ENCODE results near the gene SYT9. TPM values are rescaled to one million over a fixed set of nuclear protein-coding genes. Genes with fewer than 3 reads are reported as not detected.

Gene SYT9
- total RNA-seq, 4 donors from 2014 or later = 0.24 to 2.1 (median 0.52) TPM

- no peak overlapping the region for H3K4me3 ChIP-seq
- no peak overlapping the region for H3K27ac ChIP-seq
- no peak for DNase-seq (ENCODE audit: low spot score in 2 of 2)
- no peaks in the 10 kb centered on the region for H3K36me3 ChIP-seq
- peaks cover 4% of the 10 kb centered on the region for H3K9me3 ChIP-seq
- TF ChIP-seq POLR2A (IDR thresholded peaks at IDR 0.05) (no peak), POLR2AphosphoS5 (IDR thresholded peaks at IDR 0.05) (no peak), CTCF (IDR thresholded peaks at IDR 0.05) (no peak), EP300 (IDR thresholded peaks at IDR 0.05) (no peak)
- 90% methylated on average over 1 of the region's 1 CpG for WGBS
- no peaks in the 10 kb centered on the region for H3K4me1 ChIP-seq
- no peaks in the 10 kb centered on the region for H3K27me3 ChIP-seq
These were observed 124.7 kb downstream of the SYT9 start for GRCh38 chr11:7376386-7376785.

- no peaks in the 10 kb centered on the region for H3K36me3 ChIP-seq
- no peaks in the 10 kb centered on the region for H3K4me1 ChIP-seq
- H3K9me3 ChIP-seq = no peaks in the 10 kb centered on the region
- H3K27me3 ChIP-seq = no peaks in the 10 kb centered on the region
- DNase-seq (ENCODE audit: low spot score in 2 of 2) = no peak
- H3K4me3 ChIP-seq = no peak overlapping the region
- TF ChIP-seq CTCF (IDR thresholded peaks at IDR 0.05) = no peak
- no peak for TF ChIP-seq POLR2AphosphoS5 (IDR thresholded peaks at IDR 0.05)
- no peak for TF ChIP-seq POLR2A (IDR thresholded peaks at IDR 0.05)
- TF ChIP-seq EP300 (IDR thresholded peaks at IDR 0.05) = no peak
- no peak overlapping the region for H3K27ac ChIP-seq
- 59% methylated on average over 2 of the region's 2 CpGs for WGBS
These were observed 130.2 kb downstream of the SYT9 start for GRCh38 chr11:7381937-7382336.

- WGBS = 73% methylated on average over 4 of the region's 4 CpGs
- DNase-seq (ENCODE audit: low spot score in 2 of 2) = no peak
- no peaks in the 10 kb centered on the region for H3K27me3 ChIP-seq
- TF ChIP-seq POLR2AphosphoS5 (IDR thresholded peaks at IDR 0.05) (no peak), POLR2A (IDR thresholded peaks at IDR 0.05) (no peak), CTCF (IDR thresholded peaks at IDR 0.05) (no peak), EP300 (IDR thresholded peaks at IDR 0.05) (no peak)
- no peak overlapping the region for H3K27ac ChIP-seq
- no peak overlapping the region for H3K4me3 ChIP-seq
- no peaks in the 10 kb centered on the region for H3K4me1 ChIP-seq
- no peaks in the 10 kb centered on the region for H3K9me3 ChIP-seq
- H3K36me3 ChIP-seq = no peaks in the 10 kb centered on the region
These were observed 131.7 kb downstream of the SYT9 start for GRCh38 chr11:7383406-7383805.

- Histone ChIP-seq H3K4me1 (no peaks in the 10 kb centered on the region), H3K27me3 (no peaks in the 10 kb centered on the region), H3K4me3 (no peak overlapping the region), H3K36me3 (no peaks in the 10 kb centered on the region), H3K27ac (no peak overlapping the region), H3K9me3 (no peaks in the 10 kb centered on the region)
- no peak for DNase-seq (ENCODE audit: low spot score in 2 of 2)
- TF ChIP-seq CTCF (IDR thresholded peaks at IDR 0.05) (no peak), POLR2A (IDR thresholded peaks at IDR 0.05) (no peak), POLR2AphosphoS5 (IDR thresholded peaks at IDR 0.05) (no peak), EP300 (IDR thresholded peaks at IDR 0.05) (no peak)
These were observed 133.0 kb downstream of the SYT9 start for GRCh38 chr11:7384691-7385090.

- WGBS = 71% methylated on average over 1 of the region's 1 CpG
- Histone ChIP-seq H3K36me3 (no peaks in the 10 kb centered on the region), H3K9me3 (no peaks in the 10 kb centered on the region), H3K27me3 (no peaks in the 10 kb centered on the region), H3K4me1 (no peaks in the 10 kb centered on the region), H3K27ac (no peak overlapping the region), H3K4me3 (no peak overlapping the region)
- DNase-seq (ENCODE audit: low spot score in 2 of 2) = no peak
- TF ChIP-seq POLR2AphosphoS5 (IDR thresholded peaks at IDR 0.05) = no peak
- TF ChIP-seq POLR2A (IDR thresholded peaks at IDR 0.05) = no peak
- no peak for TF ChIP-seq EP300 (IDR thresholded peaks at IDR 0.05)
- no peak for TF ChIP-seq CTCF (IDR thresholded peaks at IDR 0.05)
These were observed 133.8 kb downstream of the SYT9 start for GRCh38 chr11:7385532-7385931.

Data from suprapubic skin (tissue), 4 donors.